Measurements from ENCODE around the gene FUBP3. TPM values are rescaled to one million over a fixed set of nuclear protein-coding genes. Genes with fewer than 3 reads are reported as not detected.

FUBP3 gene
- total RNA-seq = 10 to 100 TPM; 52.8 to 54.1 TPM

GRCh38 chr9:130578865-130579737, at the start of gene FUBP3:
TSS of gene FUBP3 (plus strand) at chr9:130579577. CDS start at chr9:130579681, 104 bp downstream.
- CTCF ChIA-PET = interaction anchor here (1.3 kb wide), 1 partner anchor 103 kb away, joined by 3 read pairs; no protein-coding TSS in a partner anchor
- POLR2A ChIA-PET = interaction anchor here (0.6 kb wide), 3 partner anchors 13 to 540 kb away, joined by 3 to 5 read pairs (median 4); no protein-coding TSS in a partner anchor

GRCh38 chr9:130530938-130531337, 48.4 kb upstream of the FUBP3 start:
- CTCF ChIA-PET = no interaction called here

GRCh38 chr9:130531670-130532069, 47.7 kb upstream of the FUBP3 start:
- ChIA-PET CTCF (interaction anchor here (0.6 to 0.7 kb wide), 2 partner anchors 71 to 726 kb away, joined by 3 read pairs; no protein-coding TSS in a partner anchor), POLR2A (no interaction called here)

More at GRCh38 chr9:130530938-130531337, 48.4 kb upstream of the FUBP3 start:
- POLR2A ChIA-PET = no interaction called here

GRCh38 chr9:130532426-130533080, 46.8 kb upstream of the FUBP3 start:
- ChIA-PET CTCF (no interaction called here), POLR2A (no interaction called here)

GRCh38 chr9:130535818-130536521, 43.4 kb upstream of the FUBP3 start:
- ChIA-PET CTCF (interaction anchor here (1.1 kb wide), 1 partner anchor 294 kb away, joined by 3 read pairs; no protein-coding TSS in a partner anchor), POLR2A (no interaction called here)

GRCh38 chr9:130536701-130537107, 42.7 kb upstream of the FUBP3 start:
- ChIA-PET POLR2A (no interaction called here), CTCF (interaction anchor here (1.1 kb wide), 1 partner anchor 295 kb away, joined by 3 read pairs; no protein-coding TSS in a partner anchor)

GRCh38 chr9:130537346-130538050, 41.9 kb upstream of the FUBP3 start:
- POLR2A ChIA-PET = no interaction called here
- CTCF ChIA-PET = no interaction called here

GRCh38 chr9:130539420-130540223, 39.8 kb upstream of the FUBP3 start:
- CTCF ChIA-PET = interaction anchor here (0.8 kb wide), 1 partner anchor 508 kb away, joined by 6 read pairs; no protein-coding TSS in a partner anchor
- POLR2A ChIA-PET = no interaction called here

- CTCF ChIA-PET = no interaction called here
- POLR2A ChIA-PET = no interaction called here
Observed at GRCh38 chr9:130541533-130541932, 37.8 kb upstream of the FUBP3 start.

- POLR2A ChIA-PET = no interaction called here
- CTCF ChIA-PET = no interaction called here
Observed at GRCh38 chr9:130542038-130542437, 37.3 kb upstream of the FUBP3 start.

- ChIA-PET CTCF (no interaction called here), POLR2A (no interaction called here)
Observed at GRCh38 chr9:130542457-130543228, 36.7 kb upstream of the FUBP3 start.

- POLR2A ChIA-PET = no interaction called here
- CTCF ChIA-PET = no interaction called here
Observed at GRCh38 chr9:130543368-130543767, 36.0 kb upstream of the FUBP3 start.

- ChIA-PET CTCF (no interaction called here), POLR2A (no interaction called here)
Observed at GRCh38 chr9:130543859-130544258, 35.5 kb upstream of the FUBP3 start.

- POLR2A ChIA-PET = no interaction called here
- CTCF ChIA-PET = no interaction called here
Observed at GRCh38 chr9:130544364-130544763, 35.0 kb upstream of the FUBP3 start.

- POLR2A ChIA-PET = no interaction called here
- CTCF ChIA-PET = interaction anchor here (0.7 kb wide), 1 partner anchor 329 kb away, joined by 3 read pairs; no protein-coding TSS in a partner anchor
Observed at GRCh38 chr9:130548103-130548502, 31.3 kb upstream of the FUBP3 start.

- ChIA-PET POLR2A (no interaction called here), CTCF (no interaction called here)
Observed at GRCh38 chr9:130549093-130549735, 30.2 kb upstream of the FUBP3 start.

- ChIA-PET CTCF (interaction anchor here (0.6 kb wide), 1 partner anchor 12 kb away, joined by 4 read pairs; no protein-coding TSS in a partner anchor), POLR2A (no interaction called here)
Observed at GRCh38 chr9:130554606-130555005, 24.8 kb upstream of the FUBP3 start.

Measured in activated CD8-positive, alpha-beta memory T cell treated with anti-CD3 and anti-CD28 coated beads for 36 hours (primary cell).